RCC 7860 (cell line): ENCODE results near the gene GMPPA.

Experiments
- DNase-seq: peaks from one replicate; pipeline ENCODE4 v3.0.0-alpha.2; 2015; ENCODE audit warnings: low spot score
- FAIRE-seq: peaks from 2 replicates; lab custom pipeline; 2012; peaks lifted over from hg19 to GRCh38; lab: Jason Lieb, UNC

The GMPPA gene

GRCh38 chr2:219501849-219502248 is 3.2 kb downstream of the GMPPA start:
- FAIRE-seq, result no peak
- DNase-seq, result no peak

- FAIRE-seq, result no peak
- no peak for DNase-seq
These were observed 3.9 kb downstream of the GMPPA start for GRCh38 chr2:219502618-219503017.

GRCh38 chr2:219505585-219505984 is 6.9 kb downstream of the GMPPA start:
- DNase-seq (no peak), FAIRE-seq (no peak)

DNA sequence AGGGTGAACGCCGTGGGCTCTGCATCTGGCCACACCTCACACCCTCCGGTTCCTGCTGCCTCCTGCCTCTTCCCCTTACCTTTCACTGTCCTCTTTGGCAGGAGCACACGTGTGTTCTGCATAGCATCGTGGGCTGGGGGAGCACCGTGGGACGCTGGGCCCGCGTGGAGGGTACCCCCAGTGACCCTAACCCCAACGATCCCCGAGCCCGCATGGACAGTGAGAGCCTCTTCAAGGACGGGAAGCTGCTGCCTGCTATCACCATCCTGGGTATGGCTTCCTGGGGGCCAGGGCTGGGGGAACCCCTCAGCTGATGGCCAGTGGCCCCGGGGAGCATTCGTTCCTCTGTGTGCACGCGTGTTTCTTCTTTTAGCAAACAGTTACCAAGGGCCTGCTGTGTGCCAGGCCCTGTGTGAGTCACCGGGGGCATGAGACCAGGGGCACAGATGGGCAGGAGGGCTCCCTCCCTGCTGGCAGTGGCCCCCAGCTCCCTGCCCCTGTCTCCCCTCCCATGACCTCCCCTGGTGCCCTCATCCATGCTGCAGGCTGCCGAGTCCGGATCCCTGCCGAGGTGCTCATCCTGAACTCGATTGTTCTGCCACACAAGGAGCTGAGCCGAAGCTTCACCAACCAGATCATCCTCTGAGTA is 7.6 kb downstream of the GMPPA start:
- no peak for FAIRE-seq

DNA sequence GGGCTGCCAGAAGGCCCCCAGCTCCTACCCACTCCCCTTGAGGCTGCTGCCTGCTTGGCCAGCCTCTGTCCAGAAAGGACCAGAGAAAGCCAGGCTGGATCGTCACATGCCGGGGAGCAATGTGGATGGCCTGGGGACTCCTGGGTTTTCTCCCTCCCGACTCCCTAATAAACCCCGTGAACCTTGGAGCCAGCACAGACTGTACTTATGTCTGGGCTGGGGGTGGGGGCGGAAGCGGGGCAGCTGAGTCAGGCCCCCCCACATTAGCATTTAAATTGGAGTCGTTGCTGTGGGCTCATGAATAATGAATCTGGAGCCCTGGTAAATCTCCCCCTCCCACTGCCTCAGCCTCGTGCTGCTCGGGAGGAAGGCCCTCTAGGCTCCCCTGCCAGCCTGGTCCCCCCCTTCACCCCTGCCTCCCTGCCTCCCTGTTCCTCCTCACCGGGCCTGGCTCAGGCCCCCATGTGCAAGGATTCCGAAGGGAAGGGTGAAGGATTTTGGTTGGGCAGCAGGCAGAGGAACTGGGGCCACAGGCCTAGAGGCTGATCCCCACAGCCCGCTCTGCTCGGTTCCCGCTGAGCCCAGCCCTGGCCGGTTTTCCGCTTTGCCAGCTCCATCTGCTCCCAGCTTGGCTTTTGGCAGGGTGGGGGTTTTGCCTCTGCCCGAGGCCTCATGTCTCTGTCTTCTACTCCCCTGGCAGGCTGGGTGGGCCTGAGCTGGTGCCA is 8.3 kb downstream of the GMPPA start:
- DNase-seq (no peak), FAIRE-seq (no peak)

More for the DNA sequence above, 7.6 kb downstream of the GMPPA start:
- no peak for DNase-seq

GRCh38 chr2:219507581-219508443 is 9.1 kb downstream of the GMPPA start:
- FAIRE-seq (no peak), DNase-seq (no peak)

- no peak for DNase-seq
- FAIRE-seq, result no peak
These were observed 9.7 kb downstream of the GMPPA start for GRCh38 chr2:219508444-219508734.

DNA sequence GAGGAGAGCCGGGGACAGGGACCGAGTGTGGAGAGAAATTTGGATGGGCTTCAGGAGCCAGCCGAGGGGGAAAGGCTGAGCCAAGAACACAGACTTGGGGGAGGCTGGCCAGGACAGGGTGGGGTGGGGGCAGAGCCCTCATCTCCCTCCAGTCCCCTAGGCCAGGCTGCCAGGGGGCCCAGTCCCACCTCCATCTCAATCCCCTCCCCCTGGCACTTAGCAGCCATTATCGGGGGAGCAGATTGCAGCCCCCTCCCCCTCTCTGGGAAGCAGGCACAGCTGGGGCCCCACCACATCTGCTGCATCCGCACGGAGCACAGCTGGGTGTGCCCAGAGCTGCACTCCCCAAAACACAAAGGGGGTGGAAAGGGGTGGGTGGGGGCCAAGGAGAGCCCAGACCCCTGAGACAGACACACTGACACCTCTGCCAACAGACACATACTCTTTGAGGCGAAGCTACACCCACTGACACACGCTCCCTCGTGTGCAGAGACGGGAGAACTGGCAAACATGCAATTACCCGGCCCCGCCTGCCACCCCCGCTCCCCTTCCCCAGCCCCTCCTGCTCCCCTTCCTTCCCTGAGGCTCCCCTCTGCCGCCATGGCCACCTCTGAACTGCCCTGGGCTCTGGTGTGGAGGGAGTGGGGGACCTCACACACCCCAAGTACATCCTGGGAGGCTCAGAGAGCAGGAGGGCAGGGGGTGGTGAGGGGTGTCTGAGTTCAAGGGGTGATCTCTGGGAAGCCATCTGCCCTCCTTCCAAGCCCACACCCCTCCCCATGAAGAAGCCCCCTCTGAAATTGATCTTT is 10.5 kb downstream of the GMPPA start:
- DNase-seq (no peak), FAIRE-seq (no peak)

DNA sequence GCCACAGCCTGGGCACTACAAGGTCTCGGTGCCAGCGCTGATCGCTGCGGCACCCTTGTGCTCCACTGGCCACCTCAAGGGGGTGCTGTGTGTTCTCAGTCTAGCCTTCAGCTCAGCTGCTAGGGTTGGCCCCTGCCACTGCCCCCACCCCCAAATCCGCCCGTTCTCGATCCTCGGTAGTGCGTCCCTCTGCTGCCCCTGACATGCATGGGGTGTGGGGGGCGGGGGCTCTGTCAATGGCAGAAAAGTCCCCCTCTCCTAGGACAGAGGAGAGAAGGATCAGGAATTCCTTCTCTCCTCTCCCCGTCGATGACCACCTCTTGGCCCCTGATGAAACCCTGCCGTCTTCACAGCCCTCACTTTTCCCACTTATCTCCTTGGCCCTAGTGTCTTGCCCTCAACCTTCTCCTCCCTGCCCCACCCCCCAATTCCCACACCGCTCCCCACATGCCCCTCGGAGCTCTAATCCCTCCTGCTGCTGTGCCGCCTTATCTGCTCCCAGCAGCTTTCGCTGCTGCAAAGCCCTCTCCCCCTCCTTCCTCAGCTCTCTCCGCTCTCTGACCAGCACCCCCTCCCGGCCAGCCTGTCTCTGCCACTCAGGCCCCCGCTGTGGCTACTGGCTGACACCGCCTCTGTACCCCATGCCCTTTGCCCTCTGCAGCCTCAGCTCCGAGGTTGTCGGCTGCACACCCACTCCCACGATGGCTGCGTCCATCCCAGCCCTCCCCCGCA is 11.3 kb downstream of the GMPPA start:
- DNase-seq, result no peak
- FAIRE-seq, result no peak

DNA sequence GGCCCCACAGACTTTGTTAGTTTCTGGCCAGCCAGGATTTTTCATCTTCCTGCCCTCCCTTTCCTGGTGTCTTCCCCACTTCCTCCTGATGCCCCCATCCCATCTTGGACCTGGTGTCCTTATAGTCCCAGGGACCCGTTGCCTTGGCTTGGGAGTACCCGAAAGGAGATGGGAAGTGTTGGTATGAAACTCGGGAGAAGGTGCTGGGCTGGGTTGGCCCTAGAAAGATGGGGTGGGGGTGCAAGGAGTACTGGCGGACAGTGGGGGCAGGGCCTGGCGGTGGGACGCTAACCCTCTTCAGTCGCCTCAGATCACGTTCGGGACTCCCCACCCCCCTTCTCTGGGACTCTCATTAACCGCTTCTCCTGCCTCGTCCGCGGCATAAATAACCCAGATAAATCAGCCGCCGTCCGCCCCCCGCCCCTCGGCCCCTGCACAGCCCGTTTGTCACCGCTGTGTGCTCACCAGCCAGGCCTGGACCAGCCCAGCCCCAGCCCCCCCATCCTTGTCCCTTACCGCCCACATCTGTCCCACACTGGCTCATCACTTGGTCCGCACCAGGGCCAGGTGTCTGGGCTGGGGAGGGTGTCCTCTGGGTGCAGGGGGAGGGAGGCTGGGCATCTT is 11.9 kb downstream of the GMPPA start:
- FAIRE-seq (no peak), DNase-seq (no peak)

GRCh38 chr2:219511547-219512325 is 13.0 kb downstream of the GMPPA start:
- FAIRE-seq (no peak), DNase-seq (no peak)

- DNase-seq (no peak), FAIRE-seq (no peak)
These were observed 14.0 kb downstream of the GMPPA start for GRCh38 chr2:219512524-219513216.

DNA sequence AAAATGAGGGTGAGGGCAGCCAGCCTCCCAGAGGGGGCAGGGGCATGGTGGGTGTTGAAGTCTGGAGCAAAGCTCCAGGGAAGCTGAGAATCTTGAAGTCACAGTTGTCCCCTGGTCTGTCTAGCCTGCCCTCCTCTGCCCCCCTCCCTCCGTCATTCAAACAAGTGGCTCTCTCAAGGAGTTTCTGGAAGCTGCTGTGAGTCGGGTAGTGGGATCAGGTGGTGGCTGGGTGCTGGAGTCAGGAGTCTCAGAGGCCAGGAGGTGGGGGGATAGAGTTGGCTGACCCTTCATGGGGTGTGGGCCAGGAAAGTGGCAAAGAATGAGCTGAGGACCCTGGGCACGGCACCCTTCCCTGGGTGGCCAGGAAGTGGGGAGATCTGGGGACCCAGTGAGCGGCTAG is 15.1 kb downstream of the GMPPA start:
- no peak for FAIRE-seq
- DNase-seq, result no peak

GRCh38 chr2:219514196-219514761 is 15.6 kb downstream of the GMPPA start, which contains the start of gene ASIC4:
Gene ASIC4 (plus strand): TSS chr2:219514482. CDS start chr2:219514725, 243 bp downstream.
- DNase-seq (no peak), FAIRE-seq (no peak)

- FAIRE-seq, result no peak
- no peak for DNase-seq
These were observed 16.1 kb downstream of the GMPPA start for GRCh38 chr2:219514836-219515235.

GRCh38 chr2:219515874-219516629 is 17.4 kb downstream of the GMPPA start:
- no peak for DNase-seq
- FAIRE-seq, result no peak

- no peak for FAIRE-seq
- no peak for DNase-seq
These were observed 18.2 kb downstream of the GMPPA start for GRCh38 chr2:219516888-219517287.
